ENCODE measurements around the gene OR10A3. TPM values are rescaled to one million over a fixed set of nuclear protein-coding genes. Genes with fewer than 3 reads are reported as not detected.
"Not testable (repeated sequence)": the region's sequence is repeated elsewhere in the genome, so short reads cannot be mapped to it uniquely, and the experiment has no call there.

OR10A3 gene, protein sequence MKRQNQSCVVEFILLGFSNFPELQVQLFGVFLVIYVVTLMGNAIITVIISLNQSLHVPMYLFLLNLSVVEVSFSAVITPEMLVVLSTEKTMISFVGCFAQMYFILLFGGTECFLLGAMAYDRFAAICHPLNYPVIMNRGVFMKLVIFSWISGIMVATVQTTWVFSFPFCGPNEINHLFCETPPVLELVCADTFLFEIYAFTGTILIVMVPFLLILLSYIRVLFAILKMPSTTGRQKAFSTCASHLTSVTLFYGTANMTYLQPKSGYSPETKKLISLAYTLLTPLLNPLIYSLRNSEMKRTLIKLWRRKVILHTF
- not detected for total RNA-seq (2013)
- polyA plus RNA-seq (not detected), polyA minus RNA-seq (not detected in 2 replicates), total RNA-seq (0 to 2.0 (median 0) reads per million in 11 experiments)

- no peaks in the 10 kb centered on the region for H3K27me3 ChIP-seq (ENCODE audit: control insufficient read depth in 2 of 2, insufficient read depth in 2 of 2, low read length in 2 of 2)
- no peak within 1 kb of the TSS for H3K27ac ChIP-seq (ENCODE audit: low read depth in 1 of 2, low read length in 2 of 2)
- no peak within 1 kb of the TSS for H2AFZ ChIP-seq (ENCODE audit: insufficient read depth, low read depth, low read length, poor library complexity, severe bottlenecking)
- DNase-seq = no peak
- H3K36me3 ChIP-seq (replicated peaks in 1 of 2; ENCODE audit: control insufficient read depth in 1 of 2, insufficient read depth in 2 of 2, low read length in 2 of 2) = no peaks in the 10 kb centered on the region
- H3K9me3 Mint-ChIP-seq = peaks cover 3 to 20% (median 16%) of the 10 kb centered on the region in 7 donors
- no CpG with 5 or more reads among the region's 2 CpGs for WGBS (ENCODE audit: insufficient coverage)
- no peaks in the 10 kb centered on the region for H3K79me2 ChIP-seq (ENCODE audit: insufficient read depth, low read length)
- peaks cover 0 to 3% (median 1%) of the 10 kb centered on the region in 3 donors for H3K27me3 Mint-ChIP-seq (ENCODE audit: low read depth in 3 of 3)
- H3K4me2 ChIP-seq (replicated peaks; ENCODE audit: extremely low read depth, low read length, poor library complexity, severe bottlenecking) = no peak within 1 kb of the TSS
- H3K4me1 ChIP-seq (ENCODE audit: control insufficient read depth in 1 of 2, insufficient read depth in 2 of 2, low read length in 2 of 2) = no peaks in the 10 kb centered on the region
- no peak within 1 kb of the TSS for H3K4me3 ChIP-seq (replicated peaks in 1 of 3; ENCODE audit: low read depth in 2 of 3, low read length in 3 of 3)
- H3K9ac ChIP-seq (ENCODE audit: insufficient read depth, low read length, poor library complexity, severe bottlenecking) = no peak within 1 kb of the TSS
- intact Hi-C loops (cut with micrococcal nuclease) = no loop called here
- H3K9me3 ChIP-seq (replicated peaks in 1 of 2; ENCODE audit: control insufficient read depth in 1 of 2, insufficient read depth in 1 of 2, low read length in 2 of 2) = peaks cover 17 to 18% of the 10 kb centered on the region in 2 donors
- H3K4me3 Mint-ChIP-seq = no peak within 1 kb of the TSS
- no peaks in the 10 kb centered on the region for H3K36me3 Mint-ChIP-seq
- no peak for TF ChIP-seq CTCF (IDR thresholded peaks at IDR 0.05)
- H3K4me1 Mint-ChIP-seq = no peaks in the 10 kb centered on the region
- H3K27ac Mint-ChIP-seq = no peak within 1 kb of the TSS
- no peaks in the 10 kb centered on the region for H4K20me1 ChIP-seq (ENCODE audit: insufficient read depth, low read length)
Measured at GRCh38 chr11:7941608-7942007, at the start of gene OR10A3. Gene OR10A3 (minus strand): TSS chr11:7941708. CDS start chr11:7939520, 2,188 bp downstream.

DNA sequence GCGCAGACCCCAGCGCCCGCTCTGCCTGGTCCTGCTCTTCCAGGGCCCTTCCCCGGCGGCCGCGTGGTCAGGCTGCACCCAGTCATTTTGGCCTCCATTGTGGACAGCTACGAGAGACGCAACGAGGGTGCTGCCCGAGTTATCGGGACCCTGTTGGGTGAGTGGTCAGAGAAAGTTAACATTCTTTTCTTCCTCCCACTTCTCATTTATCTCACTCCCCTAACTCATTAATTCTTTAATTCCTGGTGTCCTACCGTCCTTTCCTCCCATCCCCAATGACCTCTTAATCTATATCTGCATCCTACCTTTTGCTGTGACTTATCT, 46.0 kb upstream of the OR10A3 start:
- Histone ChIP-seq H3K4me3 (replicated peaks in 1 of 3; ENCODE audit: low read depth in 2 of 3, low read length in 3 of 3) (peak overlapping the region; percentile 61 to 85 (median 83)), H3K36me3 (replicated peaks in 1 of 2; ENCODE audit: control insufficient read depth in 1 of 2, insufficient read depth in 2 of 2, low read length in 2 of 2) (peaks cover 16 to 24% of the 10 kb centered on the region in 2 donors), H3K4me2 (replicated peaks; ENCODE audit: extremely low read depth, low read length, poor library complexity, severe bottlenecking) (peak overlapping the region; percentile 95), H3K4me1 (ENCODE audit: control insufficient read depth in 1 of 2, insufficient read depth in 2 of 2, low read length in 2 of 2) (peaks cover 18 to 25% of the 10 kb centered on the region in 2 donors), H2AFZ (ENCODE audit: insufficient read depth, low read depth, low read length, poor library complexity, severe bottlenecking) (peak overlapping the region; percentile 94), H3K27ac (ENCODE audit: low read depth in 1 of 2, low read length in 2 of 2) (peak overlapping the region in 1 of 2 donors; percentile 82), H3K79me2 (ENCODE audit: insufficient read depth, low read length) (peaks cover 34% of the 10 kb centered on the region), H3K9ac (ENCODE audit: insufficient read depth, low read length, poor library complexity, severe bottlenecking) (peak overlapping the region; percentile 76)
- not testable (repeated sequence) for DNase-seq; H3K27me3 ChIP-seq (ENCODE audit: control insufficient read depth in 2 of 2, insufficient read depth in 2 of 2, low read length in 2 of 2); H3K27me3 Mint-ChIP-seq (ENCODE audit: low read depth in 3 of 3); H3K9me3 Mint-ChIP-seq; H4K20me1 ChIP-seq (ENCODE audit: insufficient read depth, low read length); H3K9me3 ChIP-seq (replicated peaks in 1 of 2; ENCODE audit: control insufficient read depth in 1 of 2, insufficient read depth in 1 of 2, low read length in 2 of 2)
- peaks cover 27 to 31% of the 10 kb centered on the region in 2 donors for H3K36me3 Mint-ChIP-seq
- intact Hi-C loops (cut with micrococcal nuclease) = loop anchor here (5.0 to 10.0 kb wide), 5 partner anchors 95 to 1513 kb away; partner anchors contain the start of genes RPL27A (in 1 of the 2), TRIM3 (in 1 of the 2) and TRIM66 (in 1 of the 2)
- peak overlapping the region; percentile 87 to 96 (median 91) for H3K27ac Mint-ChIP-seq
- WGBS (ENCODE audit: insufficient coverage) = no CpG with 5 or more reads among the region's 13 CpGs
- H3K4me3 Mint-ChIP-seq = peak overlapping the region; percentile 85 to 98
- H3K4me1 Mint-ChIP-seq = peaks cover 24% of the 10 kb centered on the region

All from CD14-positive monocyte (primary cell).